ENCODE results near the gene TMEM101.

Gene TMEM101

DNA sequence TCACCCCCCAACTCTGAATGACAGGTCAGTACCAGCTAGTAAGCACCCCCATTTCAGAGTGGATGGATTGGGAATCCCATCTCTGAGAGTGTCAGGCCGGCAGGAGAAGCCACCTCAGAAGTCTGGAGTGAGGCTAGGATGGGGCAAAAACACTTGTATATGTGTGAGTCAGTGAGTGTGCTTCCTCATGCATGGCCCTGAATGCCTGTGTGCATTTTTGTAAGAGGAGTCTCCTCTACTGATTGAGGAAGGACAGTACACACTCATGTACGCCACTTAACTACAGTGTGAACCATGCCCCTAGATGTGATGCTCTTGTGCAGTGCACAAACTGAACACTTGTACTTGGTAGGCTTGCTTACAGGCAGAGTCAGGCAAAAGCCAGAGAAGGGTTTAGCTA is 32.6 kb downstream of the TMEM101 start:
- TF ChIP-seq, protein P1, sequence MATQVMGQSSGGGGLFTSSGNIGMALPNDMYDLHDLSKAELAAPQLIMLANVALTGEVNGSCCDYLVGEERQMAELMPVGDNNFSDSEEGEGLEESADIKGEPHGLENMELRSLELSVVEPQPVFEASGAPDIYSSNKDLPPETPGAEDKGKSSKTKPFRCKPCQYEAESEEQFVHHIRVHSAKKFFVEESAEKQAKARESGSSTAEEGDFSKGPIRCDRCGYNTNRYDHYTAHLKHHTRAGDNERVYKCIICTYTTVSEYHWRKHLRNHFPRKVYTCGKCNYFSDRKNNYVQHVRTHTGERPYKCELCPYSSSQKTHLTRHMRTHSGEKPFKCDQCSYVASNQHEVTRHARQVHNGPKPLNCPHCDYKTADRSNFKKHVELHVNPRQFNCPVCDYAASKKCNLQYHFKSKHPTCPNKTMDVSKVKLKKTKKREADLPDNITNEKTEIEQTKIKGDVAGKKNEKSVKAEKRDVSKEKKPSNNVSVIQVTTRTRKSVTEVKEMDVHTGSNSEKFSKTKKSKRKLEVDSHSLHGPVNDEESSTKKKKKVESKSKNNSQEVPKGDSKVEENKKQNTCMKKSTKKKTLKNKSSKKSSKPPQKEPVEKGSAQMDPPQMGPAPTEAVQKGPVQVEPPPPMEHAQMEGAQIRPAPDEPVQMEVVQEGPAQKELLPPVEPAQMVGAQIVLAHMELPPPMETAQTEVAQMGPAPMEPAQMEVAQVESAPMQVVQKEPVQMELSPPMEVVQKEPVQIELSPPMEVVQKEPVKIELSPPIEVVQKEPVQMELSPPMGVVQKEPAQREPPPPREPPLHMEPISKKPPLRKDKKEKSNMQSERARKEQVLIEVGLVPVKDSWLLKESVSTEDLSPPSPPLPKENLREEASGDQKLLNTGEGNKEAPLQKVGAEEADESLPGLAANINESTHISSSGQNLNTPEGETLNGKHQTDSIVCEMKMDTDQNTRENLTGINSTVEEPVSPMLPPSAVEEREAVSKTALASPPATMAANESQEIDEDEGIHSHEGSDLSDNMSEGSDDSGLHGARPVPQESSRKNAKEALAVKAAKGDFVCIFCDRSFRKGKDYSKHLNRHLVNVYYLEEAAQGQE (IDR thresholded peaks at IDR 0.05; ENCODE audit: insufficient read depth in 1 of 2, low read depth in 2 of 2, low read length in 2 of 2) = no peak
- no peak for TF ChIP-seq POLR2AphosphoS5 (IDR thresholded peaks at IDR 0.05; ENCODE audit: low read depth, low read length)
- no peak for TF ChIP-seq SIN3A (IDR thresholded peaks at IDR 0.05; ENCODE audit: borderline replicate concordance, insufficient read depth, low read length)
- no peak for TF ChIP-seq FOXP2 (optimal IDR thresholded peaks at IDR 0.05; ENCODE audit: borderline replicate concordance, extremely low read depth, extremely low read length, insufficient read depth)
- TF ChIP-seq TAF1 (IDR thresholded peaks at IDR 0.05; ENCODE audit: borderline replicate concordance, insufficient read depth, low read length) = no peak

DNA sequence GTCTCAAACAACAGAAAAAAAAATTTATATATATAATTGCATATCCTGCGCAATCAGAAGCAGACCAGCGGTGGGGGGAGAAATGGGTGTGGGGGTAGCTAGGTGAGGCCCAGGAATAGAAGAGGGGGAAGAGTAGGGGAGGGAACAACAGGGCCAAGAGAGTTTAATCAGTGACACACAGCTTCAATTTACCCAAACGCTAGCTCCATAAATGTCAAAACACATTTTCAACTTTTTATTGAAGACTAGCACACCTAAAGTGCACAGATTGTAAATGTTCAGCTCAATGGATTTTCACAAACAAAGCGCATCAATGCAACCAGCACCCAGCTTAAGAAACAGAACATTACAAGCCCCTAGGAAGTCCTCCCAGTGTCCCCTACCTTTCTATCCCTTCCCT is 35.1 kb downstream of the TMEM101 start:
- TF ChIP-seq POLR2AphosphoS5 (IDR thresholded peaks at IDR 0.05; ENCODE audit: low read depth, low read length) (no peak), TAF1 (IDR thresholded peaks at IDR 0.05; ENCODE audit: borderline replicate concordance, insufficient read depth, low read length) (no peak), SIN3A (IDR thresholded peaks at IDR 0.05; ENCODE audit: borderline replicate concordance, insufficient read depth, low read length) (no peak)
- TF ChIP-seq, protein P1 (IDR thresholded peaks at IDR 0.05; ENCODE audit: insufficient read depth in 1 of 2, low read depth in 2 of 2, low read length in 2 of 2) = no peak

DNA sequence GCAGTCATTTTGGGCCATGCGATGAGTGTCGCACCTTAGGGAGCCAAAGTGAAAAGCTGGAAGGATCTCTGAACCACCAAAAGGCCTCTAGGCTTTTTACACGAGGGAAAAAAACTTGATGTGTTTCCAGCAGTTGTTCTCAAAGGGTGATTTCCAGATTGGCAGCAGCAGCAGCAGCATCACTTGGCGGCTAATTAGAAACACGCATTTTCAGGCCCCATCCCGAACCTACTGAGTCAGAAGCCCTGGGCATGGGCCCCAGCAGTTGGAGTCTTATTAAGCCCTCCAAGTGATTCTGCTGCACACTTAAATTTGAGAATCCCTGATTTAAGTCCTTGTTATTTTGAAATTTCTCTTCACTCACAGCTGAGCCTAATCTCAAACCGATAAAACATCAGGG is 35.8 kb downstream of the TMEM101 start:
- TF ChIP-seq FOXP2 (optimal IDR thresholded peaks at IDR 0.05; ENCODE audit: borderline replicate concordance, extremely low read depth, extremely low read length, insufficient read depth) = no peak
- no peak for TF ChIP-seq TAF1 (IDR thresholded peaks at IDR 0.05; ENCODE audit: borderline replicate concordance, insufficient read depth, low read length)

DNA sequence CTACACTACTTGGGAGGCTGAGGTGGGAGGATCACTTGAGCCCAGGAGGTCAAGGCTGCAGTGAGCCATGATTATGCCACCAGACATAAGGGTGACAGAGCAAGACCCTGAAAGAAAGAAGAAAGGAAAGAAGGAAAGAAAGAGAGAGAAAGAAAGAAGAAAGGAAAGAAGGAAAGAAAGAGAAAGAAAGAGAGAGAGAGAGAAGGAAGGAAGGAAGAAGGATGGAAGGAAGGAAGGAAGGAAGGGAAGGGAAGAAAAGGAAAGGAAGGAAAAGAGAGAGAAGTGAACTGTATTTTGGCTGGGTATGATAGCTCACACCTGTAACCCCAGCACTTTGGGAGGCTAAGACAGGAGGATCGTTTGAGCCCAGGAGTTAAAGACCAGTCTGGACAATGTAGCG is 36.7 kb downstream of the TMEM101 start:
- TF ChIP-seq, protein P1 (IDR thresholded peaks at IDR 0.05; ENCODE audit: insufficient read depth in 1 of 2, low read depth in 2 of 2, low read length in 2 of 2) = no peak
- TF ChIP-seq TAF1 (IDR thresholded peaks at IDR 0.05; ENCODE audit: borderline replicate concordance, insufficient read depth, low read length) (no peak), POLR2AphosphoS5 (IDR thresholded peaks at IDR 0.05; ENCODE audit: low read depth, low read length) (no peak), SIN3A (IDR thresholded peaks at IDR 0.05; ENCODE audit: borderline replicate concordance, insufficient read depth, low read length) (no peak), FOXP2 (optimal IDR thresholded peaks at IDR 0.05; ENCODE audit: borderline replicate concordance, extremely low read depth, extremely low read length, insufficient read depth) (no peak)

DNA sequence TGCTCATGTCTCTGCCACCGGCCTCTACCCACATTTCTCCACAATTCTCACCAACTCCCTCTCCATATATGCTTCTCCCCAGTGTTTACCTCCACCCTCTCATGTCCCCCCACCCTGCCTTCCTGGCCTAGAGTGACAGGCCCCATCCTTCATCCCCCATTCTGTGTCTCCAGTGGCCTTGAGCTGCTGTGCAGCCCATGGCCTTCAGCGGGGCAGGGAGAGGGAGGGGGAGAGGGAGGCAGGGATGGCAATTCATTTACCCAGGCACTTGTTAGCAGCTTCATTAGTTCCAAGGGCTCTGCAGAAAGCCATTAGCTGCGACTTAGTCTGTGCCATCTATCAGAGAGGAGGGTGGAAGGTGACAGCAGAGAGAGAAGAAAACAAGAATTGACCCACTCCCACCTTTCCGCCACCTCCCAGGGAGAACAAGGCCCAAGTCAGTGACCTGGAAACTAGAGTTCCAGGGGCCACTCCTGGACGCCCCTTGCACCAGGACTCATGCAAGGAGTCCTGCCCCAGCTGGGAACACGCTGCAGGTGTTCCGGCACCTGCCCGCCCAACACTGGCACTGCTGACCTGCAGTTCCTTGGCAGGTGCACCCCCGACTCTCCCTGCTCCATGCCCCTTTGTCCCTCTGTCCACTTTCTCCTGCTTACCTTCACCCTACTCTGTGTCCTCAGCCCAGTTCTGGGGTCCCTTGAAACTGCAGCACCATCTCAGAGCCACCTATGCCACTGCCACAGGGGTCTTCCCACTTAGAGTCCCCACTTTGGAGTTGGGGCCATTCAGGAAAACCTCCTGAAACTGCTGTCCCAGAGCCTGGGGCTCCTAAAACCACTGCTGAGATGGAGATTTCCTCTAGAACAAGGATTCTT is 37.6 kb downstream of the TMEM101 start:
- TF ChIP-seq FOXP2 (optimal IDR thresholded peaks at IDR 0.05; ENCODE audit: borderline replicate concordance, extremely low read depth, extremely low read length, insufficient read depth) (no peak), TAF1 (IDR thresholded peaks at IDR 0.05; ENCODE audit: borderline replicate concordance, insufficient read depth, low read length) (no peak), POLR2AphosphoS5 (IDR thresholded peaks at IDR 0.05; ENCODE audit: low read depth, low read length) (no peak), SIN3A (IDR thresholded peaks at IDR 0.05; ENCODE audit: borderline replicate concordance, insufficient read depth, low read length) (no peak)
- TF ChIP-seq, protein P1 (IDR thresholded peaks at IDR 0.05; ENCODE audit: insufficient read depth in 1 of 2, low read depth in 2 of 2, low read length in 2 of 2) = no peak
